ENCODE data around the gene HPCAL4.

Gene HPCAL4

GRCh38 chr1:39701049-39701439 is 9.8 kb upstream of the HPCAL4 start:
- DNase-seq (ENCODE audit: low spot score): no peak

DNA sequence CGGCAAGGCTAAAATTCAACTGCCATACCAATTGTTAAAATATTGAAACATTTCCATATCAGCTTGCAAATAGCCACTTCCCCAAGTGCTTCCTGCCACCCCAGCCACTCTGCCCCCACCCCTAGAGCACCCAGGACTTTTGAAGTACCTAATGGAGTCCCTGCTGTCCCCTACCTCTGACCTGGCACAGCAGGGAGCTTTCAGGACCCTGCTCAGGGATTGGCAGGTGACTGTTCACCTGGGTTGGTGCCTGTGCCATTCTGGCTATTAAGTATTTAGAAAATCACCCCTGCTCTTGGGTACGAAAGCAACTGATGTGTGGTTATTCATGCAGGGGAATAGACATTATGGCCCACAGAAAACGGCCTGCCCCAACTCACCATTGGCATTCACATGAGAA is 9.1 kb upstream of the HPCAL4 start:
- no peak for DNase-seq (ENCODE audit: low spot score)

DNA sequence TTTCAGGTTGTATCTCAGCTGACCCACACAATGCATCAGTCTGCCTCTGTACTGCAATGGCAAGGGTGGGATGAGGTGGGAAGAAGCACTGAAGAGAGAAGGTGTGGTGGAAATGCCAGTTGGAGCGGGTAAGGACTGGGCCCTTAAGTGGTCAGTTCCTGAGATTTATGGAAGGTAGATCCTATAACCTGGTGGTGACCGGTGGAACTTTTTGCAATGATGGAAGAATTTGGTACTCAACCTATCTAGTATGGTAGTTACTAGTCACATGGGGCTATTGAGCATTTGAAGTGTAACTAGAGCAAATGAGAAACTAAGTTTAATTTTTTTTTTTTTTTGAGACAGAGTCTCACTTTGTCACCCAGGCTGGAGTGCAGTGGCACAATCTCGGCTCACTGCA is 8.2 kb upstream of the HPCAL4 start:
- no peak for DNase-seq (ENCODE audit: low spot score)

DNA sequence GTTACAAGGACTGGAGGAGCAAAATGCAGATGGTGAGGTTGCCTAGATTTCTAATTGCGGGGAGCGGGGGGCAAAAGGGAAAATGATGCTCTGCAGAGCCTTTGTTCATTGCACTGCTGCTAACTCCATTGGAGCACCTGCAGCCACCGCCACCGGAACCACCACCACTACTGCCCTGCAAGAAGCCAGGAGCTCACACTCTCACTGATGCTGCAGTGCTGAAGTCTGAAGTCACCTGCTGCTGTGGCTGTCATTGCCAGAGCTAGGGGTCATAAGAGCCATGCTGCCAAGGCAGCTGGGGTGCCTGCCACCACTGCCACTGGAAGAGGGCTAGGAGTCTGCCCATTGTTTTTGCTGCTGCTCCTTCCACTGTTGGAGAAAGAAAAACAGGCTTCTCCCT is 7.3 kb upstream of the HPCAL4 start:
- DNase-seq (ENCODE audit: low spot score): no peak

GRCh38 chr1:39696448-39696847 is 5.2 kb upstream of the HPCAL4 start:
- no peak for DNase-seq (ENCODE audit: low spot score)

DNA sequence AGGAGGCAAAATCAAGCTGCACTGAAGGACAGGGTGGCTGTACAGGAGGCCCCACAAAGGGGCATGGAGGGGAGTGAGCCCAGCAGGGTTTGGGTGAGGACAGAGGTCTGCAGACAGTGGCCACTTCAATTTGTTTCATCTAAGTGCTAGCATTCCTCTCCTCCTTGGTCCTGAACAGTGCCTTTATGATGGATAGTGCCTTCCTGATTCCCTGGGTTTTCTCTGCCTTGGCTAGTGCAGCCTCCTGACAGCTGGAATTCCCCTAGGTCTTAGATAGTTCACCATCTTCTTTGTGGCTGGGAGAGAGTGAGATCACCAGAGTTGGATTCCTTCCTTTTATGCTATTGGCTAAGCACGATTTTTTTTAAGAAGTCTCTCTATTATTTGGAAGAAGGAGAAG is 3.8 kb upstream of the HPCAL4 start:
- DNase-seq (ENCODE audit: low spot score): no peak

- DNase-seq (ENCODE audit: low spot score): no peak
These were observed 2.8 kb upstream of the HPCAL4 start for GRCh38 chr1:39694026-39694425.

- no peak for DNase-seq (ENCODE audit: low spot score)
These were observed 1.2 kb upstream of the HPCAL4 start for GRCh38 chr1:39692152-39693074.

DNA sequence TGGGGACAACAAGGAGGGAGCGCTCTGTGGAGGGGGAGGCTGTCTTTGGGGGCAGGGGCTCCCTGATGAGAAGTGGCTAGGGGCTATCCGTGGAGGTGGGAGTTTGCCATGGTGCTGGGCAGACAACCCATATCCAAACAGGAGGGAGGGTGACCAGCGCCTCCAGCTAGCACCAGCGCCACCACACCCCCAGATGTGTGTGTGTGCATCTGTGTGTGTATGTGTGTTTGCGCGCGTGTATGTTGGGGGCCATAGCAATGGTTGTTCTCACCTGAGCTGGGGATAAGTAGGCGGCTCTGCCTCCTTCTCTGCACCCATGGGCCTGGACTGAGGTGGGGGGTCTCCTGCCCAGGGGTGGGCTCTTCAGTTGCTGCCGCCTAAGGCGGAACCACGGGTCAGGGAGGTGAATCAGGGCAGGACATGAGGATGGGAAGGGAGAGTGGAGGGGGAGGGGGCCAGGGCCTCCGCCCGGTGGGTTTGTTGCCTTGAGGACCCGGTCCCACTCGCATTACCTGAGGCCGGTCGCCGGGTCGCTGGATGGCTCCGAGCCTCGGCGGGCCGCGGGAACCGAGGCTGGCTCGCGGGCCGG is 345 bp downstream of the HPCAL4 start:
- DNase-seq (ENCODE audit: low spot score): no peak

- DNase-seq (ENCODE audit: low spot score): no peak
These were observed 1.0 kb downstream of the HPCAL4 start for GRCh38 chr1:39690225-39690624.

DNA sequence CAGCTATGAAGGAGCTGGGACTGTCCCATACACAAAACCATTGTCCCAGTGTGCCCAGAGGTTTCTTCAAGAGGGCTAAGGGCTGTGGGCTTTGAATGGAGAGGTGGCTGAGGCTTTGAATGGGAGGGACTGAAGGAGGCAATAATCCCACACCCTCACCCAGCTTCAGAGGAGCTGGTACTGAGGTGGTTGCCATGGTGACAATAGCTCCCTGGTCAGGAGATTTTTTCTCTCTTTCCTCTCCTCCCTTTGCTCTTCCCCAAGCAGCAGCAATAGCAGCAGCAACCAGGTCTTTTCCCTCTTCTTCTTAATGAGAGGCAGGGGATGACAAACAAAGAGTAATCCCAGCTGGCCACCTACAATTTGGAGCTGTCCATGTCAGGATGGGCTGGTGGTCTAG is 1.6 kb downstream of the HPCAL4 start:
- no peak for DNase-seq (ENCODE audit: low spot score)

- DNase-seq (ENCODE audit: low spot score): no peak
These were observed 2.0 kb downstream of the HPCAL4 start for GRCh38 chr1:39689214-39689613.

DNA sequence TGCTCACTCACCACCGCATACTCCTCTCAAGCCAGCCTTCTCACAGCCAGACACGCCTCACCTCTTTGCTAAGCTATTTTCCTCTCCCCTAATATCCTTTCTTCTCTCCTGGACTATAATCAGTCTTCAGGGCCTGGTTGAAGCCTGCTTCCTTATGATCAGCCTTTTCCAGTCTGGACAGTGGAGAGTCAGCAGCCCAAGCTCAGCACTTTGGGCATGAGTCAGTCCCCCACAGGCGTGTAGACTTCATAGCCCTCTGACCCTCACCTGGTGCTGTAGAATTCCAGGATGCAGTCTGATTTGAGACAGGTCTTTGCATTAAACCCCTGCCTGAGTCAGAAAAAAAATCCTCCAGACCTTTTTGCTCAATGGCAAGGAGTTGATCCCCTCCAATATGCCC is 2.5 kb downstream of the HPCAL4 start:
- no peak for DNase-seq (ENCODE audit: low spot score)

DNA sequence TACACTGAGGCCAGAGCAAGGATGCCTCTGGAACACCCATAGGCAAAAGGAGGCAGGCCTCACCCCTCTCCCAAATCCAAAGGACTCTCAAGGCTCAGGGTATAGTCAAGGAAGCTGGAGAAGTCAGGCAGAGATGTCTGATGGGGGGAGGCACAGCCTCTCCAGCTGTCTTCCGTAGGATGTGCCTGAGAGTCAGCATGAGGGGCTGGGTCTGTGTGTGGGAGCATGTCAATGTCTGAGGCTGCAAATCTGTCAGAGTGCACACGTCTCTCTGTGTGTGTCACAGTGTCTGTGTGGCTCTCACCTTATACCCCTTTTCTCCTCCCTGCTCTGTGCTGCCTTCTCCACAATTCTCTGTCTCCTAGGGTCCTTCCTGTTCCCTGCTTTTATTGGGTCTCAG is 4.0 kb downstream of the HPCAL4 start:
- no peak for DNase-seq (ENCODE audit: low spot score)

DNA sequence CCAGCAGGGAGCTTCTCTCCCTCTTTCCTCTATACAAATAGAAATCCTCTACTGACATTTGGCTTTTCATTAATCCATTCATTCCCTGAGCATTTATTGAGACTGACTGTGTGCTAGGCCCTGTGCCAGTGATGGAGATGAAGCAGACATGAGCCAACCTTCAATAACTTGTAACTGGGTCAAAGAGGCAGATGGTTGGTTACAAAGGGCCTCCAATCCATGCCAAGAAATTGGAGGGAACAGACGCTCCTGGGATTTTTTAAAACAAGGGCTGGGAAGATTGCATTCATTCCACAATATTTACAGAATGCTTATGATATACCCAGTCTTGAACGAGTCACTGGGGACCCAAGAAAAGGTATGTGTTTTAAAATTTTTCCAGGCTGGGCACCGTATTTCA is 6.2 kb downstream of the HPCAL4 start:
- no peak for DNase-seq (ENCODE audit: low spot score)

DNA sequence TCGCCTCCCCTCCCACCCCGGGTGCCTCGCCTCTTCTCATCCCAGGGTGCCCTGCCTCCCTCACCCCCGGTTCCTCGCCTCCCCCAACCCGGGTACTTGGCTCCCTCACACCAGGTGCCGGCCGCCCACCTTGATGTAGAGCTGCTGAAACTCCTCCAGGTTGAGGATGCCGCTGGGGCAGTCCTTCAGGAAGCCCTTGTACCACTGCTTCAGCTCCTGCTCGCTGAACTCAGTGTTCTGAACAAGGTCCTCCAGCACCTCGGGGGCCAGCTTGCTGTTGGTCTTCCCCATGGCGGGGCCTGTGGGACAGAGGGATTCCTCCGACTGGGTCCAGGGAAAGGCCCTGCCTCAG is 6.9 kb downstream of the HPCAL4 start:
- DNase-seq (ENCODE audit: low spot score): no peak

- no peak for DNase-seq (ENCODE audit: low spot score)
These were observed 7.5 kb downstream of the HPCAL4 start for GRCh38 chr1:39683591-39684312.

- DNase-seq (ENCODE audit: low spot score): no peak
These were observed 9.2 kb downstream of the HPCAL4 start for GRCh38 chr1:39681999-39682398.

- no peak for DNase-seq (ENCODE audit: low spot score)
These were observed 9.9 kb downstream of the HPCAL4 start for GRCh38 chr1:39681294-39681693.

- DNase-seq (ENCODE audit: low spot score): no peak
These were observed 10.5 kb downstream of the HPCAL4 start for GRCh38 chr1:39680751-39681150.

GRCh38 chr1:39679821-39680220 is 11.4 kb downstream of the HPCAL4 start:
- DNase-seq (ENCODE audit: low spot score): no peak

DNA sequence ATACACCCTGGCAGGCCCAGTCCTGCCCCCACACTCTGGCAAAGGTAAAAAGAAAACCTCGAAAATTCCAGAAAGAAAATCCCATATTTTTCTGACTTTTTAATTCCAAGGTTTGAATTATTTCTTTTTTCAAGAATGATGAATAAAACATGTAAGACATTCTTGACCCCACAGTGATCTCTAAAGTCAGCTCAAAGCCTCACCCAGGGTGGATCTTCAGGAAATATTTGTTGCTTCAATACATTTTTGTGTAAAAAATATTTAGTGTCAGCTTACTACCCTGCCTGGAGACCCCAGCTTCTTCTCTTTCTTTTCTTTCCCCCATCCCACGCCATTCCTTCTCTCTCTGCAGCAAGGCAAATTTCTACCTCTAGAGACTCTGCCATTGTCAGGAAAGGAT is 12.3 kb downstream of the HPCAL4 start:
- no peak for DNase-seq (ENCODE audit: low spot score)

GRCh38 chr1:39677645-39678044 is 13.6 kb downstream of the HPCAL4 start:
- DNase-seq (ENCODE audit: low spot score): no peak

Data from COLO829 (cell line).